K562 (cell line): ENCODE data around the gene HOXA11. TPM values are rescaled to one million over a fixed set of nuclear protein-coding genes. Genes with fewer than 3 reads are reported as not detected.

Experiments used
- ATAC-seq: fragments of 200-7000 bp; cut with Tn5 transposase; 3 replicates; pipeline ENCODE4 v1.9.1; 2020; ENCODE audit warnings: moderate library complexity
- BruUV-seq: library from RNA; stranded (reverse); fragments of 400-500 nt; replicated peaks from 2 replicates; lab custom pipeline; 2021; lab: Mats Ljungman, UMichigan
- CTCF ChIA-PET: fragments of 300-600 bp; formaldehyde crosslinking; extraction: SDS; loops from one replicate; lab custom pipeline; 2021; ENCODE audit warnings: low intra/inter-chr PET ratio; lab: Yijun Ruan, JAX
- POLR2A ChIA-PET: fragments of 300-600, 350-650 bp; sonication (Branson Sonifier 250); formaldehyde crosslinking; extraction: SDS; loops from one replicate; lab custom pipeline; 2021; ENCODE audit warnings: antibody characterized with exemption, inconsistent platforms; lab: Yijun Ruan, JAX
- DNase-seq, 4 experiments: peaks; one replicate each; pipeline versions ENCODE4 v3.0.0 to v3.0.0-alpha.2; 2011 to 2018; ENCODE audit warnings: low spot score in 3 of 4, mixed read lengths in 3 of 4; ENCODE audit errors: extremely low read depth in 1 of 4
- FAIRE-seq: peaks from 2 replicates; lab custom pipeline; 2011; peaks lifted over from hg19 to GRCh38; lab: Jason Lieb, UNC
- H2AFZ ChIP-seq: 2 replicates; pipeline ENCODE4 v1.6.0; 2011; ENCODE audit warnings: low read depth, low read length, control low read depth, inconsistent platforms
- H3K27ac ChIP-seq: fragments of 200-600 bp; 3 replicates; pipeline ENCODE4 v1.8.0; 2011; ENCODE audit warnings: low read depth, mild to moderate bottlenecking, control low read depth, inconsistent platforms, low read length, moderate library complexity, mixed read lengths; ENCODE audit errors: extremely low read depth
- H3K27me3 ChIP-seq, 2 experiments: fragments of 300-600 bp in 1 of 2; 2 replicates in 1 of 2; 3 replicates in 1 of 2; pipeline versions ENCODE4 v1.6.0 to v1.8.0; 2011; ENCODE audit warnings: inconsistent platforms in 2 of 2, low read length in 2 of 2, mild to moderate bottlenecking in 1 of 2, mixed read lengths in 1 of 2, moderate library complexity in 1 of 2; ENCODE audit not compliant: control insufficient read depth in 2 of 2, insufficient read depth in 2 of 2
- H3K36me3 ChIP-seq: fragments of 300-600 bp; 3 replicates; pipeline ENCODE4 v1.8.0; 2011; ENCODE audit warnings: mild to moderate bottlenecking, low read length, inconsistent platforms; ENCODE audit not compliant: control insufficient read depth, insufficient read depth
- H3K4me1 ChIP-seq, 2 experiments: fragments of 200-600 bp in 1 of 2; replicated peaks in 1 of 2; 2 replicates in 1 of 2; 3 replicates in 1 of 2; pipeline versions ENCODE4 v1.5.1 to v1.8.0; 2011; ENCODE audit warnings: inconsistent platforms in 2 of 2, low read length in 2 of 2, mild to moderate bottlenecking in 1 of 2, mixed read lengths in 1 of 2, moderate library complexity in 1 of 2; ENCODE audit not compliant: control insufficient read depth in 2 of 2, insufficient read depth in 2 of 2
- H3K4me2 ChIP-seq: 2 replicates; pipeline ENCODE4 v1.6.1; 2011; ENCODE audit warnings: low read length, control low read depth, inconsistent platforms, mixed read lengths; ENCODE audit not compliant: insufficient read depth
- H3K4me3 ChIP-seq: fragments of 200-600 bp; sonication (generic), shearing (Covaris generic); 2 replicates; pipeline ENCODE4 v1.5.1; 2016; ENCODE audit warnings: control low read depth, inconsistent platforms
- H3K79me2 ChIP-seq: fragments of 200-600 bp; 3 replicates; pipeline ENCODE4 v1.8.0; 2011; ENCODE audit warnings: low read length, inconsistent platforms; ENCODE audit not compliant: control insufficient read depth, insufficient read depth
- H3K9ac ChIP-seq, 2 experiments: 2 replicates each; pipeline versions ENCODE4 v1.6.0 to v1.6.1; 2011; ENCODE audit warnings: low read depth in 2 of 2, low read length in 2 of 2, control low read depth in 1 of 2, inconsistent platforms in 1 of 2, mild to moderate bottlenecking in 1 of 2, mixed read lengths in 1 of 2; ENCODE audit not compliant: insufficient read depth in 1 of 2
- H3K9me1 ChIP-seq: one replicate; pipeline ENCODE4 v1.6.0; 2011; ENCODE audit warnings: inconsistent platforms, mild to moderate bottlenecking, low read length, moderate library complexity; ENCODE audit not compliant: control insufficient read depth, insufficient read depth
- H3K9me3 ChIP-seq: replicated peaks from 2 replicates; pipeline ENCODE4 v1.5.1; 2011; ENCODE audit warnings: low read depth, low read length, inconsistent platforms; ENCODE audit not compliant: control insufficient read depth, insufficient read depth
- H4K20me1 ChIP-seq: replicated peaks from 2 replicates; pipeline ENCODE4 v1.6.1; 2011; ENCODE audit warnings: low read length, inconsistent platforms, mixed read lengths; ENCODE audit not compliant: control insufficient read depth, insufficient read depth
- COPS2 ChIP-seq: fragments of 450-650 bp; conservative IDR thresholded peaks from 2 replicates; pipeline ENCODE4 v1.6.1; 2016; ENCODE audit warnings: mild to moderate bottlenecking, moderate library complexity
- DPF2 ChIP-seq: fragments of 450-650 bp; IDR thresholded peaks from 2 replicates; pipeline ENCODE4 v1.6.1; 2016
- GTF2A2 ChIP-seq: IDR thresholded peaks from 2 replicates; pipeline ENCODE4 v1.6.1; 2016; ENCODE audit warnings: mild to moderate bottlenecking, missing genetic modification characterization, missing compliant biosample characterization
- MAZ ChIP-seq, 2 experiments: fragments of 450-650 bp in 1 of 2; sonication (generic) in 1 of 2; formaldehyde crosslinking; IDR thresholded peaks in 1 of 2; conservative IDR thresholded peaks in 1 of 2; 2 replicates each; pipeline versions ENCODE4 v1.4.0 to v1.5.0; 2020; ENCODE audit warnings: mild to moderate bottlenecking in 1 of 2, missing genetic modification reagents in 1 of 2
- MLLT1 ChIP-seq, 2 experiments: fragments of 450-650 bp; IDR thresholded peaks; 2 replicates each; pipeline ENCODE4 v1.6.1; 2016
- PATZ1 ChIP-seq: fragments of 250-450 bp; sonication (Bioruptor Pico); IDR thresholded peaks from 2 replicates; pipeline ENCODE4 v1.5.0; 2020; ENCODE audit warnings: mild to moderate bottlenecking, borderline replicate concordance
- STAT6 ChIP-seq: sonication (generic); formaldehyde crosslinking; IDR thresholded peaks from 2 replicates; pipeline ENCODE4 v1.8.1; 2023; ENCODE audit warnings: mild to moderate bottlenecking, missing genetic modification reagents
- ZFP36 ChIP-seq: fragments of 150-350 bp; IDR thresholded peaks from 2 replicates; pipeline ENCODE4 v1.6.1; 2018; ENCODE audit warnings: low read length, low read depth; ENCODE audit not compliant: partially characterized antibody
- WGBS: fragments of 100-300 bp; shearing (Covaris generic); methylation state at CpG from one replicate; pipeline ENCODE4 v1.1.6; 2016; ENCODE audit warnings: low coverage, mixed read lengths; ENCODE audit not compliant: insufficient coverage; ENCODE audit errors: missing lambda C conversion rate; 5-methylcytosine and 5-hydroxymethylcytosine counted together
- in situ Hi-C: fragments of 300-500 bp; cut with MboI; formaldehyde crosslinking; loops from 4 replicates; pipeline ENCODE4 v1.15.0; 2018; ENCODE audit warnings: inconsistent platforms, mixed read lengths
- intact Hi-C: fragments of 100-400 bp; cut with micrococcal nuclease; formaldehyde crosslinking; loops from 2 replicates; pipeline ENCODE4 v1.14.2; 2022
- polyA plus RNA-seq, 8 experiments: library from polyadenylated mRNA; depleted of rRNA in 4 of 8; stranded (reverse) in 5 of 8; unstranded in 3 of 8; fragments of >200 nt; fragmentation: Nextera tagmentation in 2 of 8; fragmentation: Illumina TruSeq in 1 of 8; extraction: Ambion mirVana in 2 of 8; extraction: Trizol in 1 of 8; gene quantifications; 2 replicates each; pipeline versions ENCODE4 v1.2.1 to v1.2.3, GENCODE V29; 2011 to 2014; ENCODE audit warnings: inconsistent platforms in 1 of 8, missing spikeins in 1 of 8
- total RNA-seq, 7 experiments: library from RNA; depleted of rRNA in 6 of 7; stranded (reverse); fragments of >200 nt in 6 of 7; fragmentation: Illumina TruSeq in 2 of 7; extraction: Trizol in 2 of 7; gene quantifications; 2 replicates each; pipeline versions ENCODE4 v1.2.1 to v1.2.3, GENCODE V29; 2011 to 2021; ENCODE audit warnings: low replicate concordance in 1 of 7
- TF ChIP-seq, protein P1 (sequence below): fragments of 450-650 bp; IDR thresholded peaks from 2 replicates; pipeline ENCODE4 v1.6.1; 2016

HOXA11 gene
- total and polyA plus RNA-seq, 9 of the 15 experiments (the other 6 are each of a cell fraction or from before 2014, with no cell fraction given) = not detected

- Histone ChIP-seq H4K20me1 (no peaks in the 10 kb centered on the region), H3K9ac (no peak overlapping the region), H3K4me2 (no peak overlapping the region), H3K27ac (no peak overlapping the region), H3K9me1 (no peaks in the 10 kb centered on the region), H2AFZ (no peak overlapping the region), H3K9me3 (no peaks in the 10 kb centered on the region), H3K79me2 (no peaks in the 10 kb centered on the region), H3K36me3 (no peaks in the 10 kb centered on the region), H3K27me3 (peaks cover 26 to 64% of the 10 kb centered on the region in 2 experiments), H3K4me1 (peaks cover 7 to 8% of the 10 kb centered on the region in 2 experiments; a peak in 2 of 5 replicates), H3K4me3 (no peak overlapping the region)
- CTCF ChIA-PET = no interaction called here
- ATAC-seq = no peak
- no peak for FAIRE-seq
- in situ Hi-C loops (loop anchor here (10.0 kb wide), 1 partner anchor 285 kb away; no protein-coding TSS in a partner anchor), intact Hi-C loops (no loop called here)
- POLR2A ChIA-PET = interaction anchor here (0.6 to 0.8 kb wide), 2 partner anchors 11 to 1988 kb away, joined by 3 to 5 read pairs; no protein-coding TSS in a partner anchor
- no TSS peak for BruUV-seq
- no peak for DNase-seq
- WGBS = 22% methylated on average over 25 of the region's 53 CpGs
- TF ChIP-seq PATZ1 (CRISPR knock-in tag) (no peak), MAZ (CRISPR knock-in tag; conservative IDR thresholded peaks at IDR 0.05 in 1 of 2, IDR thresholded peaks at IDR 0.05 in 1 of 2) (no peak), DPF2 (no peak), GTF2A2 (tag) (no peak), STAT6 (CRISPR knock-in tag) (no peak), COPS2 (no peak), ZFP36 (no peak), MLLT1 (IDR thresholded peaks at IDR 0.05) (no peak)
- TF ChIP-seq, protein P1, sequence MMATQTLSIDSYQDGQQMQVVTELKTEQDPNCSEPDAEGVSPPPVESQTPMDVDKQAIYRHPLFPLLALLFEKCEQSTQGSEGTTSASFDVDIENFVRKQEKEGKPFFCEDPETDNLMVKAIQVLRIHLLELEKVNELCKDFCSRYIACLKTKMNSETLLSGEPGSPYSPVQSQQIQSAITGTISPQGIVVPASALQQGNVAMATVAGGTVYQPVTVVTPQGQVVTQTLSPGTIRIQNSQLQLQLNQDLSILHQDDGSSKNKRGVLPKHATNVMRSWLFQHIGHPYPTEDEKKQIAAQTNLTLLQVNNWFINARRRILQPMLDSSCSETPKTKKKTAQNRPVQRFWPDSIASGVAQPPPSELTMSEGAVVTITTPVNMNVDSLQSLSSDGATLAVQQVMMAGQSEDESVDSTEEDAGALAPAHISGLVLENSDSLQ = no peak
Observed at GRCh38 chr7:27139334-27140125, 45.5 kb downstream of the HOXA11 start.
